Forelimb muscle (tissue), 1 donor: ENCODE results near the gene SLC25A48. TPM values are rescaled to one million over a fixed set of nuclear protein-coding genes. Genes with fewer than 3 reads are reported as not detected.

ENCODE experiments used
- DNase-seq: peaks from one replicate; pipeline ENCODE4 v3.0.0-alpha.2; 2013; ENCODE audit warnings: low read depth
- polyA plus RNA-seq: library from polyadenylated mRNA; unstranded; fragments of 120-200 nt; gene quantifications from one replicate; pipeline ENCODE4 v1.2.1, GENCODE V29; 2013; ENCODE audit not compliant: insufficient read length

SLC25A48 gene
- polyA plus RNA-seq, 1 donor = 0.19 TPM

GRCh38 chr5:135920199-135920598 lies 85.7 kb downstream of the SLC25A48 start:
- no peak for DNase-seq

- DNase-seq = no peak
These were observed 86.9 kb downstream of the SLC25A48 start for GRCh38 chr5:135921388-135921787.

GRCh38 chr5:135930029-135930948 lies 95.8 kb downstream of the SLC25A48 start:
- DNase-seq = no peak

GRCh38 chr5:135930949-135931295 lies 96.5 kb downstream of the SLC25A48 start:
- DNase-seq = no peak

- no peak for DNase-seq
These were observed 100.5 kb downstream of the SLC25A48 start for GRCh38 chr5:135934939-135935338.

GRCh38 chr5:135937245-135937911 lies 102.9 kb downstream of the SLC25A48 start:
- DNase-seq = no peak

Other genes starting within 250 kb of the SLC25A48 start
- not detected for gene IL9, start 61.2 kb downstream of the SLC25A48 start, polyA plus RNA-seq
- 0.19 TPM for gene LECT2, start 120.3 kb downstream of the SLC25A48 start, polyA plus RNA-seq
- gene TGFBI, start 194.3 kb downstream of the SLC25A48 start, polyA plus RNA-seq = 161 TPM